ENCODE measurements around the gene STPG4. TPM values are rescaled to one million over a fixed set of nuclear protein-coding genes. Genes with fewer than 3 reads are reported as not detected.

Gene STPG4
- polyA plus RNA-seq, 3 donors = 0.20 to 0.24 TPM; not detected in 1

DNA sequence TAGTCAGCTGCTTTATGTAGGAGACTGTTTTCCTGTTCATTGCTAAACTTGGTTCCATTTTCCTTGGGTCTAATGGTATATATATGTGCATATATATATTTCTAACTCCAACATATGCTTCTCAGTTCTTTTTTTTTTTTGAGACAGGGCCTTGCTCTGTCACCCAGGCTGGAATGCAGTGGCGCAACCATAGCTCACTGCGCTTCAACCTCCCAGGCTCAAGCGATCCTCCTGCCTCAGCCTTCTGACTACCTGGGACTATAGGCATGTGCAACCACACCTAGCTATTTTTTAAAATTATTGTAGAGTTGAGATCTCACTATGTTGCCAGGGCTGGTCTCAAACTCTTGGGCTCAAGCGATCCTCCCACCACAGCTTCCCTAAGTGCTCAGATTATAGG is 22.1 kb downstream of the STPG4 start:
- no peak for DNase-seq

GRCh38 chr2:47129191-47129706 is 25.9 kb downstream of the STPG4 start:
- H3K36me3 Mint-ChIP-seq = peaks cover 7 to 9% of the 10 kb centered on the region in 2 donors
- Histone ChIP-seq H3K27ac (ENCODE audit: low read depth in 1 of 2, low read length in 2 of 2) (no peak overlapping the region), H3K4me3 (replicated peaks in 1 of 3; ENCODE audit: low read depth in 2 of 3, low read length in 3 of 3) (no peak overlapping the region), H3K4me2 (replicated peaks; ENCODE audit: extremely low read depth, low read length, poor library complexity, severe bottlenecking) (no peak overlapping the region), H2AFZ (ENCODE audit: insufficient read depth, low read depth, low read length, poor library complexity, severe bottlenecking) (no peak overlapping the region), H3K36me3 (replicated peaks in 1 of 2; ENCODE audit: control insufficient read depth in 1 of 2, insufficient read depth in 2 of 2, low read length in 2 of 2) (no peaks in the 10 kb centered on the region), H3K4me1 (ENCODE audit: control insufficient read depth in 1 of 2, insufficient read depth in 2 of 2, low read length in 2 of 2) (no peaks in the 10 kb centered on the region), H3K9me3 (replicated peaks in 1 of 2; ENCODE audit: control insufficient read depth in 1 of 2, insufficient read depth in 1 of 2, low read length in 2 of 2) (no peaks in the 10 kb centered on the region), H3K79me2 (ENCODE audit: insufficient read depth, low read length) (no peaks in the 10 kb centered on the region), H4K20me1 (ENCODE audit: insufficient read depth, low read length) (no peaks in the 10 kb centered on the region), H3K27me3 (ENCODE audit: control insufficient read depth in 2 of 2, insufficient read depth in 2 of 2, low read length in 2 of 2) (no peaks in the 10 kb centered on the region), H3K9ac (ENCODE audit: insufficient read depth, low read length, poor library complexity, severe bottlenecking) (no peak overlapping the region)
- peak overlapping the region in 3 of 7 donors; percentile 6 to 87 (median 42) for H3K27ac Mint-ChIP-seq
- no peak overlapping the region for H3K4me3 Mint-ChIP-seq
- whole genome bisulfite sequencing (ENCODE audit: insufficient coverage) = 100% methylated on average over 2 of the region's 8 CpGs
- no peak for TF ChIP-seq CTCF (IDR thresholded peaks at IDR 0.05)
- DNase-seq = no peak
- H3K9me3 Mint-ChIP-seq = peaks cover 0 to 7% (median 4%) of the 10 kb centered on the region in 7 donors
- intact Hi-C loops (cut with micrococcal nuclease) = no loop called here
- peaks cover 4% of the 10 kb centered on the region for H3K4me1 Mint-ChIP-seq
- H3K27me3 Mint-ChIP-seq (ENCODE audit: low read depth in 3 of 3) = peaks cover 3 to 7% (median 3%) of the 10 kb centered on the region in 3 donors

More for the DNA sequence above, 22.1 kb downstream of the STPG4 start:
- Histone ChIP-seq H3K27me3 (ENCODE audit: control insufficient read depth in 2 of 2, insufficient read depth in 2 of 2, low read length in 2 of 2) (no peaks in the 10 kb centered on the region), H3K9me3 (replicated peaks in 1 of 2; ENCODE audit: control insufficient read depth in 1 of 2, insufficient read depth in 1 of 2, low read length in 2 of 2) (no peaks in the 10 kb centered on the region), H4K20me1 (ENCODE audit: insufficient read depth, low read length) (no peaks in the 10 kb centered on the region), H3K4me3 (replicated peaks in 1 of 3; ENCODE audit: low read depth in 2 of 3, low read length in 3 of 3) (no peak overlapping the region), H2AFZ (ENCODE audit: insufficient read depth, low read depth, low read length, poor library complexity, severe bottlenecking) (no peak overlapping the region), H3K36me3 (replicated peaks in 1 of 2; ENCODE audit: control insufficient read depth in 1 of 2, insufficient read depth in 2 of 2, low read length in 2 of 2) (no peaks in the 10 kb centered on the region), H3K4me2 (replicated peaks; ENCODE audit: extremely low read depth, low read length, poor library complexity, severe bottlenecking) (no peak overlapping the region), H3K9ac (ENCODE audit: insufficient read depth, low read length, poor library complexity, severe bottlenecking) (no peak overlapping the region), H3K4me1 (ENCODE audit: control insufficient read depth in 1 of 2, insufficient read depth in 2 of 2, low read length in 2 of 2) (no peaks in the 10 kb centered on the region), H3K27ac (ENCODE audit: low read depth in 1 of 2, low read length in 2 of 2) (no peak overlapping the region), H3K79me2 (ENCODE audit: insufficient read depth, low read length) (no peaks in the 10 kb centered on the region)
- Mint-ChIP-seq H3K4me3 (no peak overlapping the region), H3K27ac (no peak overlapping the region), H3K4me1 (peaks cover 11% of the 10 kb centered on the region), H3K9me3 (peaks cover 0 to 8% (median 1%) of the 10 kb centered on the region in 7 donors), H3K36me3 (peaks cover 8 to 9% of the 10 kb centered on the region in 2 donors), H3K27me3 (ENCODE audit: low read depth in 3 of 3) (peaks cover 1 to 3% (median 2%) of the 10 kb centered on the region in 3 donors)
- 83% methylated on average over 1 of the region's 4 CpGs for WGBS (ENCODE audit: insufficient coverage)
- TF ChIP-seq CTCF (IDR thresholded peaks at IDR 0.05) = no peak
- intact Hi-C loops (cut with micrococcal nuclease) = no loop called here

Measured in CD14-positive monocyte (primary cell).